GM23338 (cell line): Measurements from ENCODE around the gene RNF7. TPM values are rescaled to one million over a fixed set of nuclear protein-coding genes. Genes with fewer than 3 reads are reported as not detected.

Source experiments
- ATAC-seq: fragments of 200-7000 bp; cut with Tn5 transposase; 3 replicates; pipeline ENCODE4 v1.9.1; 2020
- DNase-seq: peaks from one replicate; pipeline ENCODE4 v3.0.0-alpha.2; 2015; ENCODE audit warnings: low spot score
- H2AFZ ChIP-seq: fragments of 200-600 bp; sonication (generic); 2 replicates; pipeline ENCODE4 v1.8.0; 2016; ENCODE audit warnings: antibody characterized with exemption, mild to moderate bottlenecking, moderate library complexity
- H3F3A ChIP-seq: fragments of 200-600 bp; sonication (generic); replicated peaks from 2 replicates; pipeline ENCODE4 v1.8.0; 2017; ENCODE audit warnings: antibody characterized with exemption, mixed run types, low read depth
- H3K27ac ChIP-seq: fragments of 200-600 bp; sonication (generic); 2 replicates; pipeline ENCODE4 v1.6.1; 2016; ENCODE audit warnings: low read depth
- H3K27me3 ChIP-seq: fragments of 200-600 bp; sonication (generic); 2 replicates; pipeline ENCODE4 v1.8.0; 2016; ENCODE audit warnings: mild to moderate bottlenecking, mixed run types, moderate library complexity; ENCODE audit not compliant: insufficient read depth
- H3K36me3 ChIP-seq: fragments of 200-600 bp; sonication (generic); 2 replicates; pipeline ENCODE4 v1.8.0; 2016; ENCODE audit warnings: mild to moderate bottlenecking; ENCODE audit not compliant: insufficient read depth
- H3K4me1 ChIP-seq: fragments of 200-600 bp; sonication (generic); 2 replicates; pipeline ENCODE4 v1.8.0; 2016; ENCODE audit warnings: mild to moderate bottlenecking, moderate library complexity; ENCODE audit not compliant: insufficient read depth
- H3K4me2 ChIP-seq: fragments of 200-600 bp; sonication (generic); 2 replicates; pipeline ENCODE4 v1.7.1; 2017; ENCODE audit warnings: mixed run types
- H3K4me3 ChIP-seq: fragments of 200-600 bp; sonication (generic); 2 replicates; pipeline ENCODE4 v1.6.1; 2016; ENCODE audit warnings: mixed run types
- H3K79me2 ChIP-seq: fragments of 200-600 bp; sonication (generic); replicated peaks from 2 replicates; pipeline ENCODE4 v1.8.0; 2017; ENCODE audit warnings: mild to moderate bottlenecking; ENCODE audit not compliant: insufficient read depth
- H3K9me2 ChIP-seq: fragments of 200-600 bp; sonication (generic); 2 replicates; pipeline ENCODE4 v1.8.0; 2017; ENCODE audit not compliant: insufficient read depth
- H4K20me1 ChIP-seq: fragments of 200-600 bp; sonication (generic); replicated peaks from 2 replicates; pipeline ENCODE4 v1.8.0; 2017; ENCODE audit warnings: mild to moderate bottlenecking; ENCODE audit not compliant: insufficient read depth
- H3K27ac Mint-ChIP-seq: 2 replicates; pipeline ENCODE4 v1.8.0; 2020; ENCODE audit warnings: inconsistent platforms, mild to moderate bottlenecking, moderate library complexity, mixed read lengths
- H3K27me3 Mint-ChIP-seq: 3 replicates; pipeline ENCODE4 v1.8.0; 2022; ENCODE audit warnings: low read depth, mild to moderate bottlenecking, moderate library complexity, mixed read lengths, inconsistent platforms; ENCODE audit not compliant: insufficient read depth, poor library complexity
- H3K36me3 Mint-ChIP-seq: 3 replicates; pipeline ENCODE4 v1.8.0; 2021; ENCODE audit warnings: low read depth, mild to moderate bottlenecking, inconsistent platforms, moderate library complexity, mixed read lengths
- H3K4me1 Mint-ChIP-seq: 3 replicates; pipeline ENCODE4 v1.8.0; 2020; ENCODE audit warnings: mild to moderate bottlenecking, inconsistent platforms, mixed read lengths
- H3K4me3 Mint-ChIP-seq: 3 replicates; pipeline ENCODE4 v1.8.0; 2021; ENCODE audit warnings: moderate library complexity, mild to moderate bottlenecking, inconsistent platforms, mixed read lengths
- H3K9me3 Mint-ChIP-seq: 3 replicates; pipeline ENCODE4 v1.8.0; 2020; ENCODE audit warnings: moderate library complexity, mild to moderate bottlenecking, inconsistent platforms, mixed read lengths
- CREB1 ChIP-seq: fragments of 250-450 bp; sonication (Bioruptor Pico); IDR thresholded peaks from 2 replicates; pipeline ENCODE4 v1.5.0; 2020; ENCODE audit warnings: low read depth, mild to moderate bottlenecking, moderate library complexity
- EZH2 ChIP-seq: fragments of 200-600 bp; sonication (generic); IDR thresholded peaks from one replicate; pipeline ENCODE4 v1.8.0; 2017; ENCODE audit warnings: antibody characterized with exemption, mild to moderate bottlenecking, low read depth; ENCODE audit not compliant: unreplicated experiment
- JUNB ChIP-seq: IDR thresholded peaks from one replicate; pipeline ENCODE4 v1.6.1; 2016; ENCODE audit warnings: antibody characterized with exemption; ENCODE audit not compliant: unreplicated experiment
- NANOG ChIP-seq: IDR thresholded peaks from 2 replicates; pipeline ENCODE4 v1.6.1; 2016; ENCODE audit warnings: antibody characterized with exemption, borderline replicate concordance
- POLR2AphosphoS5 ChIP-seq: IDR thresholded peaks from 2 replicates; pipeline ENCODE4 v1.6.1; 2016; ENCODE audit warnings: antibody characterized with exemption, low read depth
- ZNF114 ChIP-seq: fragments of 250-450 bp; sonication (Bioruptor Pico); IDR thresholded peaks from 2 replicates; pipeline ENCODE4 v1.5.0; 2020; ENCODE audit warnings: mild to moderate bottlenecking, moderate library complexity
- polyA plus RNA-seq: library from polyadenylated mRNA; unstranded; fragments of >200 nt; fragmentation: Nextera tagmentation; extraction: Ambion mirVana; gene quantifications from 2 replicates; pipeline ENCODE4 v1.2.1, GENCODE V29; 2016
- total RNA-seq: library from RNA; depleted of rRNA; stranded (reverse); fragments of >200 nt; shearing (Covaris generic); gene quantifications from 2 replicates; pipeline ENCODE4 v1.2.3, GENCODE V29; 2014
- TF ChIP-seq, protein P1 (sequence below): IDR thresholded peaks from 2 replicates; pipeline ENCODE4 v1.6.1; 2016; ENCODE audit warnings: antibody characterized with exemption
- TF ChIP-seq, protein P2 (sequence below): IDR thresholded peaks from one replicate; pipeline ENCODE4 v1.6.1; 2018; ENCODE audit warnings: antibody characterized with exemption; ENCODE audit not compliant: unreplicated experiment
- TF ChIP-seq, protein P3 (sequence below), 2 experiments: fragments of 200-600 bp in 1 of 2; sonication (generic) in 1 of 2; conservative IDR thresholded peaks; 2 replicates each; pipeline versions ENCODE4 v1.5.1 to v1.6.1; 2016 to 2017; ENCODE audit warnings: antibody characterized with exemption in 2 of 2, low read depth in 2 of 2, mild to moderate bottlenecking in 2 of 2, moderate library complexity in 1 of 2

Gene RNF7
- total and polyA plus RNA-seq, 2 experiments from 2014 or later = 156 to 254 TPM

DNA sequence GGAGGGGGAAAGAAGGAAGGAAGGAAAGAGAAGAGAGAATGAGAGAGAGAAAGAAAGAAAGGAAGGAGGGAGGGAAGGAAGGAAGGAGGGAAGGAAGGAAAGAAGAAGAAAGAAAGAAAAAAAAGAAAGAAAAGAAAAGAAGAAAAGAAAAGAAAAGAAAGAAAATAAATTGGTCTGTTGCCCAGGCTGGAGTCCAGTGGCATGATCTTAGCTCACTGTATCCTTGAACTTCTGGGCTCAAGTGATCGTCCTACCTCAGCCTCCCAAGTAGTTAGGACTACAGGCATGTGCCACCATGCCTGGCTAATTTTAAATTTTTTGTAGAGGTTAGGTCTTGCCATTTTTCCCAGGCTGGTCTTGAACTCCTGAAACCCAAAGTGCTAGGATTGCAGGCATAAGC lies 11.6 kb upstream of the RNF7 start:
- Histone ChIP-seq H4K20me1 (no peaks in the 10 kb centered on the region), H2AFZ (no peak overlapping the region), H3K4me3 (no peak overlapping the region), H3K36me3 (no peaks in the 10 kb centered on the region), H3K4me1 (0 out of 2 replicates have a peak, but pooled peaks cover 7% of the 10 kb centered on the region), H3K79me2 (no peaks in the 10 kb centered on the region), H3K27ac (no peak overlapping the region), H3K4me2 (no peak overlapping the region), H3F3A (no peaks in the 10 kb centered on the region), H3K9me2 (no peaks in the 10 kb centered on the region), H3K27me3 (no peaks in the 10 kb centered on the region)
- no peaks in the 10 kb centered on the region for H3K36me3 Mint-ChIP-seq
- no peak for ATAC-seq
- TF ChIP-seq ZNF114 (CRISPR knock-in tag) (no peak), EZH2 (no peak), NANOG (no peak)
- TF ChIP-seq, protein P1, sequence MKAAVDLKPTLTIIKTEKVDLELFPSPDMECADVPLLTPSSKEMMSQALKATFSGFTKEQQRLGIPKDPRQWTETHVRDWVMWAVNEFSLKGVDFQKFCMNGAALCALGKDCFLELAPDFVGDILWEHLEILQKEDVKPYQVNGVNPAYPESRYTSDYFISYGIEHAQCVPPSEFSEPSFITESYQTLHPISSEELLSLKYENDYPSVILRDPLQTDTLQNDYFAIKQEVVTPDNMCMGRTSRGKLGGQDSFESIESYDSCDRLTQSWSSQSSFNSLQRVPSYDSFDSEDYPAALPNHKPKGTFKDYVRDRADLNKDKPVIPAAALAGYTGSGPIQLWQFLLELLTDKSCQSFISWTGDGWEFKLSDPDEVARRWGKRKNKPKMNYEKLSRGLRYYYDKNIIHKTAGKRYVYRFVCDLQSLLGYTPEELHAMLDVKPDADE = no peak
- TF ChIP-seq, protein P2, sequence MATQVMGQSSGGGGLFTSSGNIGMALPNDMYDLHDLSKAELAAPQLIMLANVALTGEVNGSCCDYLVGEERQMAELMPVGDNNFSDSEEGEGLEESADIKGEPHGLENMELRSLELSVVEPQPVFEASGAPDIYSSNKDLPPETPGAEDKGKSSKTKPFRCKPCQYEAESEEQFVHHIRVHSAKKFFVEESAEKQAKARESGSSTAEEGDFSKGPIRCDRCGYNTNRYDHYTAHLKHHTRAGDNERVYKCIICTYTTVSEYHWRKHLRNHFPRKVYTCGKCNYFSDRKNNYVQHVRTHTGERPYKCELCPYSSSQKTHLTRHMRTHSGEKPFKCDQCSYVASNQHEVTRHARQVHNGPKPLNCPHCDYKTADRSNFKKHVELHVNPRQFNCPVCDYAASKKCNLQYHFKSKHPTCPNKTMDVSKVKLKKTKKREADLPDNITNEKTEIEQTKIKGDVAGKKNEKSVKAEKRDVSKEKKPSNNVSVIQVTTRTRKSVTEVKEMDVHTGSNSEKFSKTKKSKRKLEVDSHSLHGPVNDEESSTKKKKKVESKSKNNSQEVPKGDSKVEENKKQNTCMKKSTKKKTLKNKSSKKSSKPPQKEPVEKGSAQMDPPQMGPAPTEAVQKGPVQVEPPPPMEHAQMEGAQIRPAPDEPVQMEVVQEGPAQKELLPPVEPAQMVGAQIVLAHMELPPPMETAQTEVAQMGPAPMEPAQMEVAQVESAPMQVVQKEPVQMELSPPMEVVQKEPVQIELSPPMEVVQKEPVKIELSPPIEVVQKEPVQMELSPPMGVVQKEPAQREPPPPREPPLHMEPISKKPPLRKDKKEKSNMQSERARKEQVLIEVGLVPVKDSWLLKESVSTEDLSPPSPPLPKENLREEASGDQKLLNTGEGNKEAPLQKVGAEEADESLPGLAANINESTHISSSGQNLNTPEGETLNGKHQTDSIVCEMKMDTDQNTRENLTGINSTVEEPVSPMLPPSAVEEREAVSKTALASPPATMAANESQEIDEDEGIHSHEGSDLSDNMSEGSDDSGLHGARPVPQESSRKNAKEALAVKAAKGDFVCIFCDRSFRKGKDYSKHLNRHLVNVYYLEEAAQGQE = no peak
- TF ChIP-seq, protein P3, sequence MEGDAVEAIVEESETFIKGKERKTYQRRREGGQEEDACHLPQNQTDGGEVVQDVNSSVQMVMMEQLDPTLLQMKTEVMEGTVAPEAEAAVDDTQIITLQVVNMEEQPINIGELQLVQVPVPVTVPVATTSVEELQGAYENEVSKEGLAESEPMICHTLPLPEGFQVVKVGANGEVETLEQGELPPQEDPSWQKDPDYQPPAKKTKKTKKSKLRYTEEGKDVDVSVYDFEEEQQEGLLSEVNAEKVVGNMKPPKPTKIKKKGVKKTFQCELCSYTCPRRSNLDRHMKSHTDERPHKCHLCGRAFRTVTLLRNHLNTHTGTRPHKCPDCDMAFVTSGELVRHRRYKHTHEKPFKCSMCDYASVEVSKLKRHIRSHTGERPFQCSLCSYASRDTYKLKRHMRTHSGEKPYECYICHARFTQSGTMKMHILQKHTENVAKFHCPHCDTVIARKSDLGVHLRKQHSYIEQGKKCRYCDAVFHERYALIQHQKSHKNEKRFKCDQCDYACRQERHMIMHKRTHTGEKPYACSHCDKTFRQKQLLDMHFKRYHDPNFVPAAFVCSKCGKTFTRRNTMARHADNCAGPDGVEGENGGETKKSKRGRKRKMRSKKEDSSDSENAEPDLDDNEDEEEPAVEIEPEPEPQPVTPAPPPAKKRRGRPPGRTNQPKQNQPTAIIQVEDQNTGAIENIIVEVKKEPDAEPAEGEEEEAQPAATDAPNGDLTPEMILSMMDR (conservative IDR thresholded peaks at IDR 0.05; ENCODE audit: low read depth in 2 of 2) = no peak
- no peak for DNase-seq
- no peak overlapping the region for H3K27ac Mint-ChIP-seq
- H3K27me3 Mint-ChIP-seq = peaks cover 2% of the 10 kb centered on the region
- no peak overlapping the region for H3K4me3 Mint-ChIP-seq
- H3K4me1 Mint-ChIP-seq = peaks cover 2% of the 10 kb centered on the region; the same call in 2 of the 3 replicates
- no peaks in the 10 kb centered on the region for H3K9me3 Mint-ChIP-seq

DNA sequence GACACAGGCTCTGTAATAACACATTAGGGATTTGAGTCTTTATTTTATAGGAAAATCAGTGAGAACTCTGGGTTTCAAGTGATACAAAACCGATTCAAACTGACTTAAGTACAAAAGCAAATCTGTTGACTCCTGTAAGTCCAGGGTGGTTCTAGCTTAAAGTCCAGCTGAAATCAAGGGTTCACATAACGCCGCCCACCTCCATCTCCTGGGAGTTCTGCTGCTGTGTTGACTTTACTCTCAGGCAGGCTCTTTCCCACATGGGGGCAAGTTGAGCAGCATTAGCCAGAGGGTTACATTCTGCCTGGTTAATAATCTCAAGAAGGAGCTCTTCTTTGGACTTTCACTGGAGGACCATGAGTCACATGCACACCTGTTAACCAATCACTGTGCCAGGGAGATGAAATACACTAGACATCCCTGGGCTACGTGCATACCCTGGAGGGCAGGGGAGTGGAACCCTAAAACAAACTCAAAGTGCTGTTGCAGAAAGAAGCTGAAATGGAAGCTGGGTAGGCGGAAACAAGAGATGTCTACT lies 9.7 kb upstream of the RNF7 start:
- H3K4me2 ChIP-seq = no peak overlapping the region
- H3K4me3 ChIP-seq = no peak overlapping the region
- Mint-ChIP-seq H3K4me1 (peaks cover 2% of the 10 kb centered on the region; the same call in 2 of the 3 replicates), H3K4me3 (no peak overlapping the region), H3K27me3 (peaks cover 2% of the 10 kb centered on the region), H3K27ac (no peak overlapping the region), H3K36me3 (no peaks in the 10 kb centered on the region), H3K9me3 (no peaks in the 10 kb centered on the region)
- H3K27ac ChIP-seq = no peak overlapping the region
- H3K27me3 ChIP-seq = no peaks in the 10 kb centered on the region
- DNase-seq = no peak
- peak overlapping the region; percentile 18; the same call in 1 of the 2 replicates for H2AFZ ChIP-seq
- H4K20me1 ChIP-seq = no peaks in the 10 kb centered on the region
- H3K9me2 ChIP-seq = no peaks in the 10 kb centered on the region
- no peaks in the 10 kb centered on the region for H3K36me3 ChIP-seq
- no peaks in the 10 kb centered on the region for H3F3A ChIP-seq
- no peaks in the 10 kb centered on the region for H3K79me2 ChIP-seq
- H3K4me1 ChIP-seq = 0 out of 2 replicates have a peak, but pooled peaks cover 7% of the 10 kb centered on the region
- no peak for ATAC-seq
- TF ChIP-seq, protein P2 = no peak
- TF ChIP-seq, protein P3 (conservative IDR thresholded peaks at IDR 0.05; ENCODE audit: low read depth in 2 of 2) = no peak
- TF ChIP-seq EZH2 = no peak
- TF ChIP-seq JUNB = no peak
- no peak for TF ChIP-seq ZNF114 (CRISPR knock-in tag)
- no peak for TF ChIP-seq CREB1 (CRISPR knock-in tag)
- TF ChIP-seq POLR2AphosphoS5 = no peak
